Measurements from ENCODE around the gene USPL1.

The USPL1 gene

DNA sequence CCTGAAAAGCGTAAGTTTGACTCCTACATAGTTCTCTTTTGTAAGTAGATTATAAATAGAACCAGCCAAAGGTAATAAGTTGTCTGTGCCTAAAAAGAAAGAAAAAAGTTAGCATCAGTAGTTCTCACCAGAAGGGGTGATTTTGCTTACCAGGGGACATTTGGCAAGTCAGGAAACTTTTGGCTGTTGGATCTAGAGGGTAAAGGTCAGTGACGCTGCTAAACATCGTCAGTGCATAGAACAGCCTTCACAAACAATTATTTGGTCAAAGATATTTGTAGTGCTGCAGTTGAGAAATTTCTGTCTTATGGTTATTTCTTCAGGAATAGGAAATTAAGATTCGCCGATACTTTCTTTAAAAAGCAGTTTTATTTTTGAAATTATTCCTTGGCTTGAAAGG, 2.0 kb downstream of the USPL1 start:
- no peak for DNase-seq (ENCODE audit: extremely low read depth, low read depth)

DNA sequence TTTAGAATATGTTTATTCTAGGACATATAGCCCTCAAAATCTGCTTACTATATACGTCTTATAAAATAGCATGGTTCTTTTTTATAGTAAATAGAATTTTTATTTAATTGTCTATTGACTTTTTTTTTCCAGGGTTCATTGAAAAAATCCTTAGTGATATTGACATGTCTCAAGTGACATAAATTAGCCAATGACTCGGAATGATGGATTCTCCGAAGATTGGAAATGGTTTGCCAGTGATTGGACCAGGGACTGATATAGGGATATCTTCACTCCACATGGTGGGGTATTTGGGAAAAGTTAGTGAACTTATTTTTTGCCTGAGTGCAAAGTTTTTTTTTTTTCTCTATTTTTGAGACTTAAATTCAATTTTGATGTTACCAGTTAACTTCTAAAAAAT, 3.2 kb downstream of the USPL1 start:
- H3K4me3 ChIP-seq (replicated peaks; ENCODE audit: low read depth, low read length) = 0 out of 2 replicates have a peak overlapping the region, but pooled peaks have one; percentile 78

More for the DNA sequence above, 2.0 kb downstream of the USPL1 start:
- H3K4me3 ChIP-seq (replicated peaks; ENCODE audit: low read depth, low read length) = peak overlapping the region; percentile 78
- TF ChIP-seq, protein P1, sequence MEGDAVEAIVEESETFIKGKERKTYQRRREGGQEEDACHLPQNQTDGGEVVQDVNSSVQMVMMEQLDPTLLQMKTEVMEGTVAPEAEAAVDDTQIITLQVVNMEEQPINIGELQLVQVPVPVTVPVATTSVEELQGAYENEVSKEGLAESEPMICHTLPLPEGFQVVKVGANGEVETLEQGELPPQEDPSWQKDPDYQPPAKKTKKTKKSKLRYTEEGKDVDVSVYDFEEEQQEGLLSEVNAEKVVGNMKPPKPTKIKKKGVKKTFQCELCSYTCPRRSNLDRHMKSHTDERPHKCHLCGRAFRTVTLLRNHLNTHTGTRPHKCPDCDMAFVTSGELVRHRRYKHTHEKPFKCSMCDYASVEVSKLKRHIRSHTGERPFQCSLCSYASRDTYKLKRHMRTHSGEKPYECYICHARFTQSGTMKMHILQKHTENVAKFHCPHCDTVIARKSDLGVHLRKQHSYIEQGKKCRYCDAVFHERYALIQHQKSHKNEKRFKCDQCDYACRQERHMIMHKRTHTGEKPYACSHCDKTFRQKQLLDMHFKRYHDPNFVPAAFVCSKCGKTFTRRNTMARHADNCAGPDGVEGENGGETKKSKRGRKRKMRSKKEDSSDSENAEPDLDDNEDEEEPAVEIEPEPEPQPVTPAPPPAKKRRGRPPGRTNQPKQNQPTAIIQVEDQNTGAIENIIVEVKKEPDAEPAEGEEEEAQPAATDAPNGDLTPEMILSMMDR (IDR thresholded peaks at IDR 0.05; ENCODE audit: low read depth, low read length, missing control alignments) = no peak

DNA sequence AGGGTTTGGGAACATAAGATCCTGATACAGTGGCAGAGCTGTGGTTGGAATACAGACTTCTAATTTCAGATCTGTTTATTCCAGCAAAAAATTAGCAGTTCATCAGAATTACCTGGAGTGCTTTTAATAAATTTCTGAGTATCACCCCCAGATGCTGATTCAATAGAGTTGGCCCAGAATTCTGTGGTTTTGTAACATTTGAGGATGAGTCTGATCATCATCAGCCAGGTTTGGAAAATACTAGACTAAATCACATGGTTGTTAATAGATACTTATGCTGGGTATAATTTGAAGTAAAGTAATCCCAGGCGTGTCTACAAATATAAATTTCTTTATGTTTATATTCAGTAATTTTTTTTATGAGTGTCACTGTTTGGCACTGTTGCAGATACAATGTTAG, 4.8 kb downstream of the USPL1 start:
- H3K4me3 ChIP-seq (replicated peaks; ENCODE audit: low read depth, low read length) = no peak overlapping the region
- DNase-seq (ENCODE audit: extremely low read depth, low read depth) = no peak
- TF ChIP-seq, protein P1 (IDR thresholded peaks at IDR 0.05; ENCODE audit: low read depth, low read length, missing control alignments) = no peak

More for the DNA sequence above, 3.2 kb downstream of the USPL1 start:
- no peak for DNase-seq (ENCODE audit: extremely low read depth, low read depth)
- TF ChIP-seq, protein P1 (IDR thresholded peaks at IDR 0.05; ENCODE audit: low read depth, low read length, missing control alignments) = no peak

DNA sequence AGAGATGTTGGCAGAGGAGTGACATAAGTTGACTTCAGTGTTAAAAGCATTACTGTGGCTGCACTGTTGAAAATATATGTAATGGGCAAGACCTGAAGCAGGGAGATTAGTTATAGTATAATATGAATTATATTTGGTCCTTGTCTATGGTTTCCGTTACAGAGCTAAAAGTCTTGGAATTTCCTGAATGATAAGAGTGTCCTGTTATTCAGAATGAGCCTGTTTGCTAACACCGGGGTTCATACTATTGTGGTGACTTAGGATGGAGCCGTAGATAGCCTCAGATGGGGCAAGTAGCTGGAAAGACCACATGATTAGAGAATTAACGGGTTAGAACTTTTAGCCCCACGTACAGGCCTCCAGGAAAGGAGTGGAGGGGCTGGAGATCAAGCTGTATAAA, 5.7 kb downstream of the USPL1 start:
- TF ChIP-seq, protein P1 (IDR thresholded peaks at IDR 0.05; ENCODE audit: low read depth, low read length, missing control alignments) = no peak
- H3K4me3 ChIP-seq (replicated peaks; ENCODE audit: low read depth, low read length) = no peak overlapping the region
- DNase-seq (ENCODE audit: extremely low read depth, low read depth) = no peak

DNA sequence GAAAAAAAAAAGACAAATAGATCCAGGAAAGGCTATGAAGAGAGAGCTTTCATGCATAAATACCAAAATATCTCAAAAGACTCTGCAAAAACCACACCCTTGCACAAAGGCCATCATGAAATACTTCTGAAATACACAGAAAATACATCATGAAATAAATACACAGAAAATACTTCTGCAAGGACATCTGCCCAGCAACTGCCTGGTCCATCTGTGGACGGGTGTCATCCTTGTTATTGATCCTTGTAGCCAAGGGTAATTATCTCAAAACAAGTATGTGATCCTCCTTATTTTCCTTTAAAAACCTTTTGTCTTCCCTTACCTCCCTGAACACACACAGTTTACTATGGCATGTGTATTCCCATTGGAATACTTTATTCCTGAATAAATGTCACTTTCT, 6.9 kb downstream of the USPL1 start:
- H3K4me3 ChIP-seq (replicated peaks; ENCODE audit: low read depth, low read length) = no peak overlapping the region
- TF ChIP-seq, protein P1 (IDR thresholded peaks at IDR 0.05; ENCODE audit: low read depth, low read length, missing control alignments) = no peak
- no peak for DNase-seq (ENCODE audit: extremely low read depth, low read depth)

DNA sequence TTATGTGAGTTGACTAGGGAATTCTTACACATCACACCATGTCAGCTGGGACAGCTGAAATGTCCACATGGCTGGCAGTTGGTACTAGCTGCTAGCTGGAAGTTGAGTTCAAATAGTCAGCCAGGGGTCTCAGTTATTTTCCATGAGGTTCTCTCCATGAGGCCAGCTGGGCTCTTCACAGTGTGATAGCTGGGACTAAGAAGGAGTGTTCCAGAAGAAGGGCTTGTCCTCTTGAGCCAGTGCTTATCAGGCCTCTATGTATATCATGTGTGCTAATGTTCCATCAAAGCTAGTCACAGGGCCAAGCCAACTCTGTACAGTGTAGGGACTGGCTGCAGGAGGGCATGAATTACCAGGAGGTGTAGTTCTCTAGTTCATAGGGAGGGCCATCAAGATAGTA, 11.8 kb downstream of the USPL1 start:
- TF ChIP-seq, protein P1 (IDR thresholded peaks at IDR 0.05; ENCODE audit: low read depth, low read length, missing control alignments) = no peak
- no peak overlapping the region for H3K4me3 ChIP-seq (replicated peaks; ENCODE audit: low read depth, low read length)
- no peak for DNase-seq (ENCODE audit: extremely low read depth, low read depth)

DNA sequence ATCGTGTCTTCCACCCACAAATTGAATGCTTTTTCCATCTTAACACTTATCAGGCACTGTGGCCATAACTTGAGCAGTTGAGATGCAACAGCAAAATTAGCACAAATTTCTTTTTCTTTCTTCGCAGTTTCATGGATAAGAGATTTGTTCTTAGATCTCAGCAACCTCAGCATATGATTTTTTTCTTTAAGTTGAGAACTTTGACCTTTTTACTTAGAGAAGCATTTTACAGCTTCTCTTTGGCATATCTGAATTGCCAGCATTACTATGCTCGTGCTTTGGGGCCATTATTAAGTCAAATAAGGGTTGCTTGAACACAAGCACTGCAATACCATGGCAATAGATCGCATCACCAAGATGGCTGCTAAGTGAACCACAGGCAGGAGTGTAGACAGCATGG, 16.1 kb downstream of the USPL1 start:
- no peak for DNase-seq (ENCODE audit: extremely low read depth, low read depth)
- no peak overlapping the region for H3K4me3 ChIP-seq (replicated peaks; ENCODE audit: low read depth, low read length)
- TF ChIP-seq, protein P1 (IDR thresholded peaks at IDR 0.05; ENCODE audit: low read depth, low read length, missing control alignments) = no peak

All from HFF-Myc (cell line).